HepG2 (cell line): ENCODE data around the gene WDCP. TPM values are rescaled to one million over a fixed set of nuclear protein-coding genes. Genes with fewer than 3 reads are reported as not detected.

Source experiments
- BCLAF1 ChIP-seq: fragments of 450-650 bp; IDR thresholded peaks from 2 replicates; pipeline ENCODE4 v1.6.1; 2017; ENCODE audit warnings: mild to moderate bottlenecking
- CBFB ChIP-seq: sonication (generic); formaldehyde crosslinking; IDR thresholded peaks from 2 replicates; pipeline ENCODE4 v1.4.0; 2020; ENCODE audit warnings: missing genetic modification reagents
- DPF2 ChIP-seq: sonication (generic); formaldehyde crosslinking; IDR thresholded peaks from 2 replicates; pipeline ENCODE4 v1.4.0; 2020; ENCODE audit warnings: mild to moderate bottlenecking, low read depth, missing genetic modification reagents, borderline replicate concordance
- FOSL2 ChIP-seq: sonication (generic); formaldehyde crosslinking; IDR thresholded peaks from 2 replicates; pipeline ENCODE4 v1.4.0; 2020; ENCODE audit warnings: missing genetic modification reagents
- FUBP1 ChIP-seq: sonication (generic); formaldehyde crosslinking; IDR thresholded peaks from 2 replicates; pipeline ENCODE4 v1.5.1; 2020; ENCODE audit warnings: missing genetic modification reagents, mild to moderate bottlenecking, borderline replicate concordance
- HMG20A ChIP-seq: IDR thresholded peaks from 2 replicates; pipeline ENCODE4 v1.6.1; 2016; ENCODE audit warnings: borderline replicate concordance
- HNRNPH1 ChIP-seq: fragments of 200-400 bp; formaldehyde crosslinking; optimal IDR thresholded peaks from 2 replicates; pipeline ENCODE3; 2017; ENCODE audit warnings: mild to moderate bottlenecking, low read depth, low read length
- KDM2A ChIP-seq: sonication (generic); formaldehyde crosslinking; IDR thresholded peaks from 2 replicates; pipeline ENCODE4 v1.4.0; 2020; ENCODE audit warnings: low read depth, missing genetic modification reagents, borderline replicate concordance
- MIER2 ChIP-seq: IDR thresholded peaks from 2 replicates; pipeline ENCODE4 v1.6.1; 2016; ENCODE audit warnings: missing biosample characterization, missing genetic modification reagents
- REXO4 ChIP-seq: sonication (generic); formaldehyde crosslinking; IDR thresholded peaks from 2 replicates; pipeline ENCODE4 v1.8.0; 2022; ENCODE audit warnings: missing genetic modification reagents, mild to moderate bottlenecking, borderline replicate concordance
- TBL1XR1 ChIP-seq: fragments of 150-350 bp; IDR thresholded peaks from 2 replicates; pipeline ENCODE4 v1.6.1; 2014; ENCODE audit warnings: borderline replicate concordance, low read length; ENCODE audit not compliant: partially characterized antibody
- TEAD2 ChIP-seq: sonication (generic); formaldehyde crosslinking; IDR thresholded peaks from 2 replicates; pipeline ENCODE4 v1.9.0; 2021; ENCODE audit warnings: missing genetic modification reagents
- ZBTB3 ChIP-seq: sonication (generic); formaldehyde crosslinking; IDR thresholded peaks from 2 replicates; pipeline ENCODE4 v1.4.0; 2020; ENCODE audit warnings: low read depth, mild to moderate bottlenecking, moderate library complexity, missing genetic modification reagents, borderline replicate concordance
- ZFP36 ChIP-seq: fragments of 150-350 bp; IDR thresholded peaks from 2 replicates; pipeline ENCODE4 v1.6.1; 2018; ENCODE audit warnings: borderline replicate concordance, low read length, low read depth; ENCODE audit not compliant: partially characterized antibody
- polyA plus RNA-seq, 8 experiments: library from polyadenylated mRNA; depleted of rRNA in 3 of 8; stranded (reverse) in 7 of 8; unstranded in 1 of 8; fragments of >200 nt; fragmentation: Illumina TruSeq in 4 of 8; extraction: Trizol in 4 of 8; gene quantifications; 2 replicates each; pipeline versions ENCODE4 v1.2.1 to v1.2.3, GENCODE V29; 2011 to 2016; ENCODE audit warnings: low read depth in 4 of 8, missing spikeins in 1 of 8, mixed read lengths in 1 of 8; ENCODE audit not compliant: insufficient read depth in 1 of 8
- total RNA-seq, 5 experiments: library from RNA; depleted of rRNA; stranded (reverse); fragments of >200 nt; fragmentation: Illumina TruSeq; extraction: Trizol; gene quantifications; 2 replicates each; pipeline ENCODE4 v1.2.3, GENCODE V29; 2016; ENCODE audit warnings: low read depth in 1 of 5
- TF ChIP-seq, protein P1 (sequence below): sonication (generic); formaldehyde crosslinking; IDR thresholded peaks from 2 replicates; pipeline ENCODE4 v1.4.0; 2020; ENCODE audit warnings: mild to moderate bottlenecking, low read depth, missing genetic modification reagents
- TF ChIP-seq, protein P2 (sequence below): sonication (generic); formaldehyde crosslinking; IDR thresholded peaks from 2 replicates; pipeline ENCODE4 v1.4.0; 2020; ENCODE audit warnings: missing genetic modification reagents, borderline replicate concordance
- TF ChIP-seq, protein P3 (sequence below): sonication (generic); formaldehyde crosslinking; IDR thresholded peaks from 2 replicates; pipeline ENCODE4 v1.8.0; 2022; ENCODE audit warnings: missing genetic modification reagents, mild to moderate bottlenecking, inconsistent platforms, borderline replicate concordance

WDCP gene
- total and polyA plus RNA-seq, 2 of the 13 experiments (the other 11 are each of a cell fraction or from before 2014, with no cell fraction given) = 17.4 to 22.6 TPM

GRCh38 chr2:24022324-24022974, 24.7 kb downstream of the WDCP start (continued):
- TF ChIP-seq BCLAF1 (no peak), CBFB (CRISPR knock-in tag) (peak; percentile 68), ZBTB3 (CRISPR knock-in tag) (no peak), DPF2 (CRISPR knock-in tag) (0 out of 2 replicates have a peak, but pooled peaks have one; percentile 24), MIER2 (CRISPR knock-in tag) (no peak; the same call in 1 of the 2 replicates), TEAD2 (CRISPR knock-in tag) (0 out of 2 replicates have a peak, but pooled peaks have one; percentile 69), KDM2A (CRISPR knock-in tag) (0 out of 2 replicates have a peak, but pooled peaks have one; percentile 30), REXO4 (CRISPR knock-in tag) (no peak), FOSL2 (CRISPR knock-in tag) (peak; percentile 86), HNRNPH1 (no peak), HMG20A (CRISPR knock-in tag) (peak; percentile 76; the same call in 1 of the 2 replicates), FUBP1 (no peak), TBL1XR1 (peak; percentile 97), ZFP36 (no peak)
- TF ChIP-seq, protein P1, sequence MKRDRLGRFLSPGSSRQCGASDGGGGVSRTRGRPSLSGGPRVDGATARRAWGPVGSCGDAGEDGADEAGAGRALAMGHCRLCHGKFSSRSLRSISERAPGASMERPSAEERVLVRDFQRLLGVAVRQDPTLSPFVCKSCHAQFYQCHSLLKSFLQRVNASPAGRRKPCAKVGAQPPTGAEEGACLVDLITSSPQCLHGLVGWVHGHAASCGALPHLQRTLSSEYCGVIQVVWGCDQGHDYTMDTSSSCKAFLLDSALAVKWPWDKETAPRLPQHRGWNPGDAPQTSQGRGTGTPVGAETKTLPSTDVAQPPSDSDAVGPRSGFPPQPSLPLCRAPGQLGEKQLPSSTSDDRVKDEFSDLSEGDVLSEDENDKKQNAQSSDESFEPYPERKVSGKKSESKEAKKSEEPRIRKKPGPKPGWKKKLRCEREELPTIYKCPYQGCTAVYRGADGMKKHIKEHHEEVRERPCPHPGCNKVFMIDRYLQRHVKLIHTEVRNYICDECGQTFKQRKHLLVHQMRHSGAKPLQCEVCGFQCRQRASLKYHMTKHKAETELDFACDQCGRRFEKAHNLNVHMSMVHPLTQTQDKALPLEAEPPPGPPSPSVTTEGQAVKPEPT = no peak
- TF ChIP-seq, protein P2, sequence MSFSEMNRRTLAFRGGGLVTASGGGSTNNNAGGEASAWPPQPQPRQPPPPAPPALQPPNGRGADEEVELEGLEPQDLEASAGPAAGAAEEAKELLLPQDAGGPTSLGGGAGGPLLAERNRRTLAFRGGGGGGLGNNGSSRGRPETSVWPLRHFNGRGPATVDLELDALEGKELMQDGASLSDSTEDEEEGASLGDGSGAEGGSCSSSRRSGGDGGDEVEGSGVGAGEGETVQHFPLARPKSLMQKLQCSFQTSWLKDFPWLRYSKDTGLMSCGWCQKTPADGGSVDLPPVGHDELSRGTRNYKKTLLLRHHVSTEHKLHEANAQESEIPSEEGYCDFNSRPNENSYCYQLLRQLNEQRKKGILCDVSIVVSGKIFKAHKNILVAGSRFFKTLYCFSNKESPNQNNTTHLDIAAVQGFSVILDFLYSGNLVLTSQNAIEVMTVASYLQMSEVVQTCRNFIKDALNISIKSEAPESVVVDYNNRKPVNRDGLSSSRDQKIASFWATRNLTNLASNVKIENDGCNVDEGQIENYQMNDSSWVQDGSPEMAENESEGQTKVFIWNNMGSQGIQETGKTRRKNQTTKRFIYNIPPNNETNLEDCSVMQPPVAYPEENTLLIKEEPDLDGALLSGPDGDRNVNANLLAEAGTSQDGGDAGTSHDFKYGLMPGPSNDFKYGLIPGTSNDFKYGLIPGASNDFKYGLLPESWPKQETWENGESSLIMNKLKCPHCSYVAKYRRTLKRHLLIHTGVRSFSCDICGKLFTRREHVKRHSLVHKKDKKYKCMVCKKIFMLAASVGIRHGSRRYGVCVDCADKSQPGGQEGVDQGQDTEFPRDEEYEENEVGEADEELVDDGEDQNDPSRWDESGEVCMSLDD (CRISPR knock-in tag) = 0 out of 2 replicates have a peak, but pooled peaks have one; percentile 61
- TF ChIP-seq, protein P3, sequence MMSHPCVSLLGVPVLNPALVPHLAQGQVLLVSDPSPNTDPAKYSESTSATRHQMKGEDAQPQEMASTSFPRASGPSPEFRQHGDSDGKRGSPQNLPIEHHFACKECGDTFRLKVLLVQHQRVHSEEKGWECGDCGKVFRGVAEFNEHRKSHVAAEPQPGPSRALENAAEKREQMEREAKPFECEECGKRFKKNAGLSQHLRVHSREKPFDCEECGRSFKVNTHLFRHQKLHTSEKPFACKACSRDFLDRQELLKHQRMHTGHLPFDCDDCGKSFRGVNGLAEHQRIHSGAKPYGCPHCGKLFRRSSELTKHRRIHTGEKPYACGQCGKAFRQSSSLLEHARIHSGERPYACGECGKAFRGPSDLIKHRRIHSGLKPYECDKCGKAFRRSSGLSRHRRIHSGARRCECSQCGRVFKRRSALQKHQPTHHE = no peak
